H9 (cell line): ENCODE results near the gene VPS13A. TPM values are rescaled to one million over a fixed set of nuclear protein-coding genes. Genes with fewer than 3 reads are reported as not detected.

Experiments
- DNase-seq: peaks from one replicate; pipeline ENCODE4 v3.0.0-alpha.2; 2017
- H2AFZ ChIP-seq: one replicate; pipeline ENCODE4 v1.6.1; 2013; ENCODE audit warnings: mild to moderate bottlenecking, low read length, control low read depth, moderate library complexity
- H2AK5ac ChIP-seq: 2 replicates; pipeline ENCODE4 v1.6.1; 2013; ENCODE audit warnings: low read length, control low read depth, mixed read lengths; ENCODE audit not compliant: insufficient read length
- H2BK120ac ChIP-seq: one replicate; pipeline ENCODE4 v1.6.1; 2013; ENCODE audit warnings: low read depth, mild to moderate bottlenecking, low read length, control low read depth, inconsistent platforms; ENCODE audit not compliant: poor library complexity, severe bottlenecking
- H2BK12ac ChIP-seq: 2 replicates; pipeline ENCODE4 v1.6.1; 2013; ENCODE audit warnings: low read length, control low read depth, mixed read lengths, low read depth; ENCODE audit not compliant: insufficient read length
- H2BK15ac ChIP-seq: 2 replicates; pipeline ENCODE4 v1.6.1; 2013; ENCODE audit warnings: low read depth, low read length, control low read depth
- H2BK20ac ChIP-seq: one replicate; pipeline ENCODE4 v1.6.1; 2013; ENCODE audit warnings: low read depth, mild to moderate bottlenecking, low read length, control low read depth, inconsistent platforms; ENCODE audit not compliant: poor library complexity, severe bottlenecking
- H2BK5ac ChIP-seq: 2 replicates; pipeline ENCODE4 v1.6.1; 2013; ENCODE audit warnings: low read length, control low read depth, mixed read lengths; ENCODE audit not compliant: insufficient read length
- H3K14ac ChIP-seq: 2 replicates; pipeline ENCODE4 v1.6.1; 2013; ENCODE audit warnings: low read length, control low read depth; ENCODE audit not compliant: insufficient read depth
- H3K18ac ChIP-seq: 2 replicates; pipeline ENCODE4 v1.6.1; 2013; ENCODE audit warnings: low read depth, mild to moderate bottlenecking, mixed read lengths, low read length, control low read depth; ENCODE audit not compliant: insufficient read length
- H3K23ac ChIP-seq: 2 replicates; pipeline ENCODE4 v1.6.1; 2013; ENCODE audit warnings: low read length, control low read depth, mixed read lengths, low read depth; ENCODE audit not compliant: insufficient read length
- H3K23me2 ChIP-seq: 2 replicates; pipeline ENCODE4 v1.6.1; 2013; ENCODE audit warnings: low read depth, mild to moderate bottlenecking, mixed read lengths, low read length, control low read depth; ENCODE audit not compliant: insufficient read length, poor library complexity, severe bottlenecking
- H3K27ac ChIP-seq: 2 replicates; pipeline ENCODE4 v1.5.1; 2013; ENCODE audit warnings: low read length, control low read depth, mixed read lengths, low read depth; ENCODE audit not compliant: insufficient read length
- H3K27me3 ChIP-seq: 2 replicates; pipeline ENCODE4 v1.6.1; 2013; ENCODE audit warnings: low read length, control low read depth, inconsistent platforms; ENCODE audit not compliant: insufficient read depth
- H3K4ac ChIP-seq: 2 replicates; pipeline ENCODE4 v1.6.1; 2013; ENCODE audit warnings: low read depth, mild to moderate bottlenecking, control low read depth, inconsistent platforms, low read length, moderate library complexity
- H3K4me1 ChIP-seq: 2 replicates; pipeline ENCODE4 v1.6.1; 2013; ENCODE audit warnings: low read length, control low read depth, inconsistent platforms; ENCODE audit not compliant: insufficient read depth
- H3K4me2 ChIP-seq: 2 replicates; pipeline ENCODE4 v1.6.1; 2013; ENCODE audit warnings: low read length, control low read depth, mixed read lengths; ENCODE audit not compliant: insufficient read length, insufficient read depth
- H3K56ac ChIP-seq: 2 replicates; pipeline ENCODE4 v1.6.1; 2013; ENCODE audit warnings: low read depth, mild to moderate bottlenecking, mixed read lengths, low read length, control low read depth; ENCODE audit not compliant: insufficient read length
- H3K79me1 ChIP-seq: 2 replicates; pipeline ENCODE4 v1.6.1; 2013; ENCODE audit warnings: low read depth, mild to moderate bottlenecking, moderate library complexity, low read length, control low read depth, inconsistent platforms; ENCODE audit not compliant: insufficient read depth, poor library complexity, severe bottlenecking
- H3K79me2 ChIP-seq: 2 replicates; pipeline ENCODE4 v1.6.1; 2013; ENCODE audit warnings: low read length, control low read depth, inconsistent platforms; ENCODE audit not compliant: insufficient read depth
- H3K9ac ChIP-seq: 2 replicates; pipeline ENCODE4 v1.6.1; 2013; ENCODE audit warnings: low read length, control low read depth, mixed read lengths; ENCODE audit not compliant: insufficient read length; ENCODE audit errors: extremely low read depth
- H3K9me3 ChIP-seq: one replicate; pipeline ENCODE4 v1.6.1; 2013; ENCODE audit warnings: low read depth, low read length, inconsistent platforms; ENCODE audit not compliant: control insufficient read depth
- H3T11ph ChIP-seq: one replicate; pipeline ENCODE4 v1.6.1; 2013; ENCODE audit warnings: mild to moderate bottlenecking, low read length, control low read depth, inconsistent platforms
- H4K20me1 ChIP-seq: one replicate; pipeline ENCODE4 v1.6.1; 2013; ENCODE audit not compliant: control insufficient read depth, insufficient read length, insufficient read depth
- H4K5ac ChIP-seq: 2 replicates; pipeline ENCODE4 v1.6.1; 2013; ENCODE audit warnings: low read depth, mild to moderate bottlenecking, mixed read lengths, low read length, control low read depth; ENCODE audit not compliant: insufficient read length
- H4K8ac ChIP-seq: replicated peaks from 2 replicates; pipeline ENCODE4 v1.6.1; 2013; ENCODE audit warnings: low read length, control low read depth, mixed read lengths, low read depth; ENCODE audit not compliant: insufficient read length
- H4K91ac ChIP-seq: 2 replicates; pipeline ENCODE4 v1.6.1; 2013; ENCODE audit warnings: low read depth, mild to moderate bottlenecking, moderate library complexity, mixed read lengths, low read length, control low read depth; ENCODE audit not compliant: insufficient read length
- H3K27ac Mint-ChIP-seq, 3 experiments: 2 replicates in 2 of 3; 3 replicates in 1 of 3; pipeline ENCODE4 v1.8.0; 2020 to 2021; ENCODE audit warnings: mixed read lengths in 3 of 3, mild to moderate bottlenecking in 1 of 3, moderate library complexity in 1 of 3
- H3K27me3 Mint-ChIP-seq: 2 replicates; pipeline ENCODE4 v1.8.0; 2021; ENCODE audit warnings: low read depth, mild to moderate bottlenecking, moderate library complexity, mixed read lengths
- H3K36me3 Mint-ChIP-seq, 3 experiments: 2 replicates in 2 of 3; 3 replicates in 1 of 3; pipeline ENCODE4 v1.8.0; 2020 to 2021; ENCODE audit warnings: low read depth in 3 of 3, mixed read lengths in 3 of 3; ENCODE audit not compliant: insufficient read depth in 1 of 3
- H3K4me1 Mint-ChIP-seq, 2 experiments: 2 replicates each; pipeline ENCODE4 v1.8.0; 2020; ENCODE audit warnings: mixed read lengths in 2 of 2
- H3K4me3 Mint-ChIP-seq, 2 experiments: 2 replicates in 1 of 2; 3 replicates in 1 of 2; pipeline ENCODE4 v1.8.0; 2020 to 2021; ENCODE audit warnings: mild to moderate bottlenecking in 2 of 2, mixed read lengths in 2 of 2, moderate library complexity in 1 of 2
- H3K9me3 Mint-ChIP-seq, 2 experiments: 2 replicates in 1 of 2; 3 replicates in 1 of 2; pipeline ENCODE4 v1.8.0; 2020; ENCODE audit warnings: mild to moderate bottlenecking in 2 of 2, mixed read lengths in 2 of 2, moderate library complexity in 1 of 2
- CTCF ChIP-seq: fragments of 200-600 bp; sonication (generic); conservative IDR thresholded peaks from 3 replicates; pipeline ENCODE4 v1.8.0; 2021; ENCODE audit warnings: antibody characterized with exemption, mild to moderate bottlenecking
- WGBS: extraction: QIAGEN DNeasy Blood & Tissue Kit; methylation state at CpG from one replicate; pipeline ENCODE4 v1.1.7; 2013; ENCODE audit warnings: missing lambda C conversion rate, low lambda C conversion rate, mixed read lengths; ENCODE audit not compliant: insufficient read length; ENCODE audit errors: extremely low coverage; 5-methylcytosine and 5-hydroxymethylcytosine counted together
- total RNA-seq: library from RNA; stranded (reverse); gene quantifications from 2 replicates; pipeline ENCODE4 v1.2.1, GENCODE V29; 2021

VPS13A gene
- total RNA-seq, 1 experiment from 2014 or later = 34.0 TPM

GRCh38 chr9:77194423-77194822, 17.1 kb downstream of the VPS13A start:
- Histone ChIP-seq H3K9me3 (no peaks in the 10 kb centered on the region), H3K18ac (no peak overlapping the region), H3K14ac (no peak overlapping the region; the same call in 1 of the 2 replicates), H4K91ac (no peak overlapping the region), H3T11ph (no peak overlapping the region), H4K20me1 (no peaks in the 10 kb centered on the region), H3K9ac (no peak overlapping the region), H2AFZ (no peak overlapping the region), H3K23me2 (no peaks in the 10 kb centered on the region), H2BK20ac (no peak overlapping the region), H3K23ac (no peak overlapping the region), H2BK5ac (no peak overlapping the region), H4K5ac (no peak overlapping the region), H3K27ac (no peak overlapping the region), H3K27me3 (no peaks in the 10 kb centered on the region), H2BK15ac (no peak overlapping the region), H2AK5ac (no peak overlapping the region), H2BK120ac (no peak overlapping the region), H4K8ac (no peak overlapping the region), H3K56ac (no peak overlapping the region), H3K79me2 (peaks cover 22% of the 10 kb centered on the region; the same call in 1 of the 2 replicates), H3K4ac (no peak overlapping the region), H2BK12ac (no peak overlapping the region), H3K4me2 (no peak overlapping the region), H3K79me1 (peaks cover 12% of the 10 kb centered on the region), H3K4me1 (peaks cover 8% of the 10 kb centered on the region)
- no CpG with 5 or more reads among the region's 2 CpGs for WGBS
- Mint-ChIP-seq H3K9me3 (no peaks in the 10 kb centered on the region), H3K27ac (no peak overlapping the region), H3K4me1 (peaks cover 24 to 29% of the 10 kb centered on the region in 2 experiments), H3K36me3 (no peaks in the 10 kb centered on the region; a peak in 2 of 7 replicates), H3K27me3 (no peaks in the 10 kb centered on the region), H3K4me3 (no peak overlapping the region)
- DNase-seq = no peak
- no peak for TF ChIP-seq CTCF
